IMR-90 (cell line): ENCODE measurements around the gene AGAP1.

Experiments
- BHLHE40 ChIP-seq: fragments of 150-350 bp; IDR thresholded peaks from 2 replicates; pipeline ENCODE4 v1.6.1; 2016; ENCODE audit warnings: mild to moderate bottlenecking, low read depth, low read length
- CEBPB ChIP-seq: IDR thresholded peaks from 2 replicates; pipeline ENCODE4 v1.6.1; 2012; ENCODE audit warnings: low read depth, low read length, improper control_type of control experiment
- FOS ChIP-seq: fragments of 150-350 bp; IDR thresholded peaks from 2 replicates; pipeline ENCODE4 v1.6.1; 2016; ENCODE audit warnings: low read depth, low read length
- MAFK ChIP-seq: IDR thresholded peaks from 2 replicates; pipeline ENCODE4 v1.6.1; 2012; ENCODE audit warnings: low read depth, low read length, improper control_type of control experiment
- POLR2A ChIP-seq: IDR thresholded peaks from 2 replicates; pipeline ENCODE4 v1.6.1; 2012; ENCODE audit warnings: mild to moderate bottlenecking, low read depth, low read length
- RAD21 ChIP-seq: IDR thresholded peaks from 2 replicates; pipeline ENCODE4 v1.6.1; 2012; ENCODE audit warnings: low read length, improper control_type of control experiment
- RCOR1 ChIP-seq: IDR thresholded peaks from 2 replicates; pipeline ENCODE4 v1.6.1; 2012; ENCODE audit warnings: mild to moderate bottlenecking, low read length, improper control_type of control experiment; ENCODE audit not compliant: insufficient replicate concordance
- RFX5 ChIP-seq: IDR thresholded peaks from 2 replicates; pipeline ENCODE4 v1.8.0; 2012; ENCODE audit warnings: low read depth, mild to moderate bottlenecking, low read length, moderate library complexity
- TF ChIP-seq, protein P1 (sequence below): conservative IDR thresholded peaks from 2 replicates; pipeline ENCODE4 v1.5.1; 2012; ENCODE audit warnings: mild to moderate bottlenecking, low read depth, low read length, improper control_type of control experiment
- TF ChIP-seq, protein P2 (sequence below): fragments of 150-350 bp; IDR thresholded peaks from 2 replicates; pipeline ENCODE4 v1.6.1; 2017; ENCODE audit warnings: mild to moderate bottlenecking, antibody characterized with exemption, low read length, low read depth
- TF ChIP-seq, protein P3 (sequence below): fragments of 150-350 bp; IDR thresholded peaks from 2 replicates; pipeline ENCODE4 v1.6.1; 2016; ENCODE audit warnings: low read depth, mild to moderate bottlenecking, low read length, moderate library complexity, borderline replicate concordance

DNA sequence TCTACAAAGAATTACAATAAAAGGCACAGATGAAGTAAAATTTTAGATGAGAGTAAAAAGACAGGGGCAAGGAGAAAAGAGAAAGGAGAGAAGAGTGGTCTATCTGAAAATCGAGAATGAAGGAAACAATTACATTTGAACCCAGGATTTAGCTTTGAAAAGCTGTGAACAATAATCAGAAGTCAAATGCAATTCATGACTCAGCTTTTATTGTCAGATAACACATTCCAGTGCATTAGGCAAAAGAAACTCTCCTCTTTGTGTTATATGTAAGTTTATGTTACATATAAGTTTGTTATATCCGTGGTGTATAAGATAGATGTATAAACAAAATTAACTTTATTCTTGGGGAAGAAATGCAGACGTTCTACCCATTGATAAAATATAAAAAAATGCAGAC lies 389.8 kb downstream of the AGAP1 start:
- TF ChIP-seq, protein P1, sequence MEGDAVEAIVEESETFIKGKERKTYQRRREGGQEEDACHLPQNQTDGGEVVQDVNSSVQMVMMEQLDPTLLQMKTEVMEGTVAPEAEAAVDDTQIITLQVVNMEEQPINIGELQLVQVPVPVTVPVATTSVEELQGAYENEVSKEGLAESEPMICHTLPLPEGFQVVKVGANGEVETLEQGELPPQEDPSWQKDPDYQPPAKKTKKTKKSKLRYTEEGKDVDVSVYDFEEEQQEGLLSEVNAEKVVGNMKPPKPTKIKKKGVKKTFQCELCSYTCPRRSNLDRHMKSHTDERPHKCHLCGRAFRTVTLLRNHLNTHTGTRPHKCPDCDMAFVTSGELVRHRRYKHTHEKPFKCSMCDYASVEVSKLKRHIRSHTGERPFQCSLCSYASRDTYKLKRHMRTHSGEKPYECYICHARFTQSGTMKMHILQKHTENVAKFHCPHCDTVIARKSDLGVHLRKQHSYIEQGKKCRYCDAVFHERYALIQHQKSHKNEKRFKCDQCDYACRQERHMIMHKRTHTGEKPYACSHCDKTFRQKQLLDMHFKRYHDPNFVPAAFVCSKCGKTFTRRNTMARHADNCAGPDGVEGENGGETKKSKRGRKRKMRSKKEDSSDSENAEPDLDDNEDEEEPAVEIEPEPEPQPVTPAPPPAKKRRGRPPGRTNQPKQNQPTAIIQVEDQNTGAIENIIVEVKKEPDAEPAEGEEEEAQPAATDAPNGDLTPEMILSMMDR, result no peak
- TF ChIP-seq POLR2A (no peak), FOS (no peak), BHLHE40 (no peak), RFX5 (no peak), RAD21 (no peak), CEBPB (no peak), RCOR1 (no peak), MAFK (peak; percentile 81)
- TF ChIP-seq, protein P2, sequence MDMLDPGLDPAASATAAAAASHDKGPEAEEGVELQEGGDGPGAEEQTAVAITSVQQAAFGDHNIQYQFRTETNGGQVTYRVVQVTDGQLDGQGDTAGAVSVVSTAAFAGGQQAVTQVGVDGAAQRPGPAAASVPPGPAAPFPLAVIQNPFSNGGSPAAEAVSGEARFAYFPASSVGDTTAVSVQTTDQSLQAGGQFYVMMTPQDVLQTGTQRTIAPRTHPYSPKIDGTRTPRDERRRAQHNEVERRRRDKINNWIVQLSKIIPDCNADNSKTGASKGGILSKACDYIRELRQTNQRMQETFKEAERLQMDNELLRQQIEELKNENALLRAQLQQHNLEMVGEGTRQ, result no peak
- TF ChIP-seq, protein P3, sequence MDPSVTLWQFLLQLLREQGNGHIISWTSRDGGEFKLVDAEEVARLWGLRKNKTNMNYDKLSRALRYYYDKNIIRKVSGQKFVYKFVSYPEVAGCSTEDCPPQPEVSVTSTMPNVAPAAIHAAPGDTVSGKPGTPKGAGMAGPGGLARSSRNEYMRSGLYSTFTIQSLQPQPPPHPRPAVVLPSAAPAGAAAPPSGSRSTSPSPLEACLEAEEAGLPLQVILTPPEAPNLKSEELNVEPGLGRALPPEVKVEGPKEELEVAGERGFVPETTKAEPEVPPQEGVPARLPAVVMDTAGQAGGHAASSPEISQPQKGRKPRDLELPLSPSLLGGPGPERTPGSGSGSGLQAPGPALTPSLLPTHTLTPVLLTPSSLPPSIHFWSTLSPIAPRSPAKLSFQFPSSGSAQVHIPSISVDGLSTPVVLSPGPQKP, result no peak
